SU-DHL-6 (cell line): ENCODE data around the gene TMEM87B.

Experiments
- H2AFZ ChIP-seq: fragments of 200-600 bp; sonication (generic); 2 replicates; pipeline ENCODE4 v1.6.1; 2014; ENCODE audit warnings: low read depth, mild to moderate bottlenecking, moderate library complexity, mixed read lengths, antibody characterized with exemption, low read length; ENCODE audit not compliant: severe bottlenecking
- H3F3A ChIP-seq: fragments of 200-600 bp; shearing (Covaris generic); 2 replicates; pipeline ENCODE4 v1.6.0; 2016; ENCODE audit warnings: antibody characterized with exemption, mild to moderate bottlenecking; ENCODE audit not compliant: insufficient read depth
- H3K27ac ChIP-seq: fragments of 200-600 bp; sonication (generic); 2 replicates; pipeline ENCODE4 v1.5.1; 2016; ENCODE audit warnings: low read depth, mild to moderate bottlenecking, low read length, moderate library complexity, mixed read lengths
- H3K27me3 ChIP-seq: fragments of 200-600 bp; sonication (generic), shearing (Covaris generic); 2 replicates; pipeline ENCODE4 v1.6.0; 2014; ENCODE audit warnings: mild to moderate bottlenecking, low read length
- H3K36me3 ChIP-seq: fragments of 200-600 bp; sonication (generic); 2 replicates; pipeline ENCODE4 v1.6.1; 2014; ENCODE audit warnings: mild to moderate bottlenecking, low read length, mixed read lengths
- H3K4me2 ChIP-seq: fragments of 300-600, 200-600 bp; shearing (Covaris generic), sonication (generic); 2 replicates; pipeline ENCODE4 v1.6.0; 2014; ENCODE audit warnings: low read length, low read depth, mild to moderate bottlenecking; ENCODE audit not compliant: poor library complexity, severe bottlenecking
- H3K4me3 ChIP-seq: fragments of 200-600 bp; sonication (generic); 2 replicates; pipeline ENCODE4 v1.5.1; 2014; ENCODE audit warnings: antibody characterized with exemption, low read length, mild to moderate bottlenecking, mixed read lengths; ENCODE audit not compliant: insufficient read depth, poor library complexity, severe bottlenecking
- H3K79me2 ChIP-seq: fragments of 200-600 bp; sonication (generic); 2 replicates; pipeline ENCODE4 v1.6.1; 2014; ENCODE audit warnings: mild to moderate bottlenecking, low read length, moderate library complexity; ENCODE audit not compliant: insufficient read depth
- H3K9ac ChIP-seq: fragments of 200-600 bp; sonication (generic); 2 replicates; pipeline ENCODE4 v1.7.0; 2014; ENCODE audit warnings: mild to moderate bottlenecking, low read length
- H3K9me2 ChIP-seq: fragments of 200-600 bp; sonication (generic); replicated peaks from 2 replicates; pipeline ENCODE4 v1.6.1; 2014; ENCODE audit warnings: low read length; ENCODE audit not compliant: insufficient read depth
- H3K9me3 ChIP-seq: fragments of 200-600 bp; sonication (generic); 2 replicates; pipeline ENCODE4 v1.6.1; 2014; ENCODE audit warnings: low read length, mixed read lengths; ENCODE audit not compliant: insufficient read depth
- H4K20me1 ChIP-seq: fragments of 200-600 bp; sonication (generic); 2 replicates; pipeline ENCODE4 v1.6.1; 2014; ENCODE audit warnings: low read depth, mild to moderate bottlenecking, antibody characterized with exemption, low read length, moderate library complexity, mixed read lengths
- EZH2phosphoT487 ChIP-seq: fragments of 200-600 bp; sonication (generic), shearing (Covaris generic); conservative IDR thresholded peaks from 2 replicates; pipeline ENCODE4 v1.6.1; 2018; ENCODE audit warnings: mild to moderate bottlenecking, antibody characterized with exemption, low read length, moderate library complexity, mixed read lengths
- TF ChIP-seq, protein P1 (sequence below): fragments of 200-600 bp; sonication (generic); IDR thresholded peaks from one replicate; pipeline ENCODE4 v1.5.1; 2017; ENCODE audit warnings: antibody characterized with exemption, mild to moderate bottlenecking, low read length, moderate library complexity; ENCODE audit not compliant: insufficient read depth, poor library complexity, severe bottlenecking

Gene TMEM87B

DNA sequence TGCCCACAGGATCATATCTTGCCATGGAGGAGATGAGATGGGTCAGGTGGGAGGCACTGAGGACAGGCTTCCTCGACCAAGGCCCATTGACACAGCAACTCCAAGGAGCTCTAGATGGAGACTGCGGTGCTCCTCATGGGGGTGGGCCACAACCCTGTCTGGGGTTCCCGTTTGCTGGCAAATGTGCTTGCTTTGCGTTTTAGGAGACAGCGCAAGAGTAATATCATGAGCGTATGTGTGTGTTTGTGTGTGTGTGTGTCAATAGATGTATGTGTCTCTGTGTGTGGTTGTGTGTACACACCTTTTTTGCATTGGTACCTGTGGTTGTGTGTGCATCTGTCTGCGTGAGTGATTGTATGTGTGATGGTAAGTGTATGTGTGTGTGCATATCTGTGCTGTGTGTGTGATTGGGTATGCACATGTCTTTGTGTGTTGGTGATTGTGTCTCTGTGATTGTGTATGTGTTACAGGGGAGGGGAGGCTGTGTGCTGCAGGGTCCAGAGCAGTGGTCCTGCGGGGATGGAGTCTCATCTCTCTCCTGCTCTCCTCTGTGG lies 87.5 kb downstream of the TMEM87B start:
- no peak overlapping the region for H3K27ac ChIP-seq
- no peak overlapping the region for H2AFZ ChIP-seq
- H3K27me3 ChIP-seq = no peaks in the 10 kb centered on the region

DNA sequence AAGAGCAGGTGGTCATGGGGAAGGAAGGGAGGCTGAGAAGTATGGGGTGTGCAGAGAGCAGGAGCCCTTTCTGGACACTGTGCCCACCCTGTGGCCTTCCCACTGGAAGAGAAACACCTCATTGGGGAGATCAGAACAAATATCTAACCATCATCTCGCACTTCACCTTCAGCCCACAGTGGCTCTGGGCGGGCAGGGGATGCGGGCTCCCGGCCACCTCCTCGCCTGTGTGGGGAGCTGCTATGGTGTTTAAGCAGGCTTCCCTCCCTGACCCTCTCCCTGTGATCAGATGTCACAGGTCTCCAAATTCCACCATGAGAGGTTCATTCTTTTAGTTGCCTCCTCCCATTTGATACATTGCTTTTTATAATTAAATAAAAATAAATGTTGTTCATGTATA lies 88.1 kb downstream of the TMEM87B start:
- Histone ChIP-seq H2AFZ (no peak overlapping the region), H3K4me2 (no peak overlapping the region), H3F3A (no peaks in the 10 kb centered on the region), H4K20me1 (no peaks in the 10 kb centered on the region), H3K27ac (no peak overlapping the region), H3K27me3 (no peaks in the 10 kb centered on the region), H3K9me3 (no peaks in the 10 kb centered on the region), H3K9ac (no peak overlapping the region), H3K36me3 (no peaks in the 10 kb centered on the region), H3K4me3 (no peak overlapping the region), H3K79me2 (no peaks in the 10 kb centered on the region), H3K9me2 (no peaks in the 10 kb centered on the region)
- TF ChIP-seq, protein P1, sequence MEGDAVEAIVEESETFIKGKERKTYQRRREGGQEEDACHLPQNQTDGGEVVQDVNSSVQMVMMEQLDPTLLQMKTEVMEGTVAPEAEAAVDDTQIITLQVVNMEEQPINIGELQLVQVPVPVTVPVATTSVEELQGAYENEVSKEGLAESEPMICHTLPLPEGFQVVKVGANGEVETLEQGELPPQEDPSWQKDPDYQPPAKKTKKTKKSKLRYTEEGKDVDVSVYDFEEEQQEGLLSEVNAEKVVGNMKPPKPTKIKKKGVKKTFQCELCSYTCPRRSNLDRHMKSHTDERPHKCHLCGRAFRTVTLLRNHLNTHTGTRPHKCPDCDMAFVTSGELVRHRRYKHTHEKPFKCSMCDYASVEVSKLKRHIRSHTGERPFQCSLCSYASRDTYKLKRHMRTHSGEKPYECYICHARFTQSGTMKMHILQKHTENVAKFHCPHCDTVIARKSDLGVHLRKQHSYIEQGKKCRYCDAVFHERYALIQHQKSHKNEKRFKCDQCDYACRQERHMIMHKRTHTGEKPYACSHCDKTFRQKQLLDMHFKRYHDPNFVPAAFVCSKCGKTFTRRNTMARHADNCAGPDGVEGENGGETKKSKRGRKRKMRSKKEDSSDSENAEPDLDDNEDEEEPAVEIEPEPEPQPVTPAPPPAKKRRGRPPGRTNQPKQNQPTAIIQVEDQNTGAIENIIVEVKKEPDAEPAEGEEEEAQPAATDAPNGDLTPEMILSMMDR = no peak
- TF ChIP-seq EZH2phosphoT487 = no peak

More for the DNA sequence above, 87.5 kb downstream of the TMEM87B start:
- no peak overlapping the region for H3K9ac ChIP-seq
- H3K4me3 ChIP-seq = no peak overlapping the region
- H4K20me1 ChIP-seq = no peaks in the 10 kb centered on the region
- TF ChIP-seq, protein P1 = no peak
- TF ChIP-seq EZH2phosphoT487 = no peak
- no peaks in the 10 kb centered on the region for H3K9me2 ChIP-seq
- H3K4me2 ChIP-seq = no peak overlapping the region
- no peaks in the 10 kb centered on the region for H3F3A ChIP-seq
- no peaks in the 10 kb centered on the region for H3K79me2 ChIP-seq
- H3K9me3 ChIP-seq = no peaks in the 10 kb centered on the region
- no peaks in the 10 kb centered on the region for H3K36me3 ChIP-seq

DNA sequence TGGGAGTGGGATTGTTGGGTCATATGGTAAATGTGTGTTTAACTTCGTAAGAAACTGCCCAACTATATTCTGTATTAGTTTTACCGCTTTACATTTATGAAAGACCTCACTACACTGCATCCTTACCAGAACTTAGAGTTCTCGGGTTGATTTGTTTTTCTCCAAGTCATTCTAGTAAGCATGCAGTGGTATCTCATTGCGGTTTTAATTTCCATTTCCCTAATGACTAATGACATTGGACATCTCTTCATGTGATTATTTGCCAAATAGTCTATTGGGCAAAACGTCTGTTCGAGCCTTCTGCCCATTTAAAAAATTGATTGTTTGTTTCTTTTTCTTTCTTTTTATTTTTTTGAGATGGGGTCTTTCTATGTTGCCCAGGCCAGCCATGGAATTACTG lies 89.9 kb downstream of the TMEM87B start:
- Histone ChIP-seq H2AFZ (no peak overlapping the region), H3F3A (no peaks in the 10 kb centered on the region), H3K9me3 (no peaks in the 10 kb centered on the region), H3K27ac (no peak overlapping the region), H4K20me1 (no peaks in the 10 kb centered on the region), H3K9me2 (no peaks in the 10 kb centered on the region), H3K79me2 (no peaks in the 10 kb centered on the region), H3K4me3 (no peak overlapping the region), H3K4me2 (no peak overlapping the region), H3K9ac (no peak overlapping the region), H3K36me3 (no peaks in the 10 kb centered on the region), H3K27me3 (no peaks in the 10 kb centered on the region)
- TF ChIP-seq, protein P1 = no peak
- TF ChIP-seq EZH2phosphoT487 = no peak
